HG03575 (cell line): ENCODE data around the gene RBMS2.
A peak's percentile ranks its signal among the peaks of the same experiment; 100 is the strongest.

Experiments used
- ATAC-seq: cut with Tn5 transposase; IDR thresholded peaks from one replicate; pipeline ENCODE4 v1.9.1; 2021; ENCODE audit not compliant: unreplicated experiment, insufficient number of reproducible peaks, low FRiP score; ENCODE audit errors: extremely low read depth

The RBMS2 gene

DNA sequence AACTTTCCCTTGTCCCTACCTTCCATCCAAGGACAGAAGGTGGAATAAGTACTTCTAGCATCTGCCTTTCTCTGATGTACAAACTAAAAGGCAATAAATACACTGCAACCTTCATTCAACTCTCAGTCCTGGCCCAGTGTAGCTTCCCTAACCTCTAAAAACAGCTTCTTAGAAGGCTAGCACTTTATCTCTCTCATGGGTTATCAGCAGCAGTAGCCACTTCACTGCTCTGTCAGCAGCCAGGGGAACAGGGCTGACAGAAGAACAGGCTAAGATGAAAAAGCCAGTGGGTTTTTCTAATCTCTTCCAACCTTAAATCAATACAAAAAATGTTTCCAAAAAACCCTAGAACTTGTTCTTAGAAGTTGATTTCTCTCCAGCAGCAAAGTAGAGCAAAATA is 95.3 kb downstream of the RBMS2 start:
- no peak for ATAC-seq

DNA sequence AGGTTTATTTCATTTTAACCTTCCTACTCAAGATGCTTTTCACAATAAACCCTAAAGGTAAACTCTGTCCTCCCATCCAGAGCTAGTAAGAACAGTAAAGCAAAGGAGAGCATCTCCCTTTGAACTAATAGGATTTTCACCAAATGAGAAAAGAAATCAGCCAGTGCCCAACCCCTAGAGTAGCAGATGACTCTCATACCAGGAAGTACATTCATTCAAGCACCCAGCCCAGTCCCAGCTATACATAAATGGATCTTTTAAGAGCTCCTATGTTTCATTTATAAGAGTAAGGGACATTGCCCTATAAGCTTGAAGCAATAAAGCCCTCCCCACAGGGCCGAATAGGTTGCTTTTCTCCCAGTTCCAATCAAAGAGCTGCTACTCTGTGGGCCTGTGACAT is 100.9 kb downstream of the RBMS2 start:
- no peak for ATAC-seq

DNA sequence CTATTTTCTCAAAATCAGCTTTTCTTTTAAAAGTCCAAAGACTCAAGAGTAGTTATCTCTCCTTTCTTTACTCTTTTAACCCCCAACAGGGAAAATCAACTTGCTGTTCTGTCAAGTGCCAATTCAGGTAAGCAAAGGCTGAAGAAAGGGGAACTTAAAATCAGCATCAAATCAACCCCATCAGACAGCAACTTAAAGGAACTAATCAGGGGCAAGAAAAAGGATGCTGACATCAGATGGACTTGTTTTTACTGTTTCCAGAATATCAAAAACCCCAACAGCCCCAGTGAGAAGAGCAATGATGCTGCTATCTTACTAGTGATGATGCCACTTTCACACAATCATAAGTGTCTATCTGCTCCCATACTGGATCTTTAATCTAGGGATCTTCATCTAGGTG is 105.1 kb downstream of the RBMS2 start:
- no peak for ATAC-seq

DNA sequence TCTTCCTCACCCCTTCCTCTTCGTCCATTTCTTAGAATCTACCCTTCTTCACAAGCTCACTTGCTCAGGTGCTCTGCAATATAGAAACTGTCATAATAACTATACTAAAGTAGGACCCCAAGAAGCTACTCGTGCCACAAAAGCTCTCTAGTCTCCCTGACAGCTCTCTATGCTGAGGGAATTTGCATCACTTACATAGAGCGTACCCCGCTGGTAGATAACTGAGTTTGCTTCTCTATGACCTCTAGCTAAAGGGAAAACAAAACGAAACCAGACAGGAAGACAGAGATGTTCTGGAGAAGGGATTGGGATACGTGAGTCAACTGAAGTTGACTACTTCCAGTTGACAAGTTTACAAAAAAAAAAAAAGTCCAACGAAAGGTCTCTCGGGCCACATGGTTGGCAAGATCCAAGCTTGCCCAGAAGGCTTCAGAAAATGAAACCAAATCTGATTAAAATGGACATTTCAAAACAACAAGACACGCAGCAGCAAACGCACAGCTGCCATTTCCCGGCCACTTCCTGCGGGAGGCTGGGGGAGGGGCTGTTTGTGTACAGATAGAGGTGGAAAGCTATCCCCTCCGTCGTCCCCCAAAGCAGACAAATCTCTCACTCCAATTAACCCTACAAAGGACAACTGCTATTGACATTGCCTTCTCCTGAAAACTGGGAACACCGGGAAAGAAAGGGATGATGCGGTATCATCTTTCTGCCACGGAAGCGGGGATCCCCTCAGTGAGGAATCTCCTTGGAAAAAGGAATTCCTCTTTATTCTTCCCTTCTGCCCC is 107.2 kb downstream of the RBMS2 start:
- ATAC-seq = no peak

DNA sequence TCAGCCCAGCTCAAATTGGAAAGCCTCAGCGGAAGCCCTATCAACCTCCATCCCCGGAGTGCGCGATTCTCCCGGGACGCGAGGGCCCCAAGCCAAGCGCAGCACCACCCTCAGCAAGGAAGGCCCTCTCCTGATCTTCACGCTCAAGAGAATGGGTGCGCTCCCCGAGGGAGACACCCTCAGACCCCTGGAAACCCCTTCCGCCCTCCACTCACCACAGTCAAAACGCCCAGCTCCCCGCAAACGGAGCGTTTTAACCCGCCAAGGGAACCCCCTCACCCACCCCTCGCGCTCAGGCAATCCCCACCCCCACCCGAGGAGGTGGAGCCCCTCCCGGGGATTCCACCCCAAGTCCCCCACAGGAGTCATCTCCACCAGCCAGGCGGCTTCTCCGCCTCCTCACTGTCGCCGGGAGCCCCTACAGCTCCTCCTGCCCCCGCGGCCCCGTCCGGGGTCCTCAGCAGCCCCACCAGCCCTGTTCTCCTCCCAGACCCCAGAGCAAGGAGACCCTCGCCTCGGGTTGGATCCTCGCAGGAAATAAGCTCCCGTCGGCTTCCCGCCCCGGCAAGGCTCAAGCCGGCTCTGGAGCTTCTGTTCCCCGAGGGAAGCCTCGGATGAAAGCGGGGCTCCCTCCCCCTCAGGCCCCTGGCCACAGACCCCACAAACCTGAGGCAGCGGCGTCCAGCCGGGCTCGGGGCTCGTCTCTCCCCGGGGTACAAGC is 108.0 kb downstream of the RBMS2 start:
- no peak for ATAC-seq

DNA sequence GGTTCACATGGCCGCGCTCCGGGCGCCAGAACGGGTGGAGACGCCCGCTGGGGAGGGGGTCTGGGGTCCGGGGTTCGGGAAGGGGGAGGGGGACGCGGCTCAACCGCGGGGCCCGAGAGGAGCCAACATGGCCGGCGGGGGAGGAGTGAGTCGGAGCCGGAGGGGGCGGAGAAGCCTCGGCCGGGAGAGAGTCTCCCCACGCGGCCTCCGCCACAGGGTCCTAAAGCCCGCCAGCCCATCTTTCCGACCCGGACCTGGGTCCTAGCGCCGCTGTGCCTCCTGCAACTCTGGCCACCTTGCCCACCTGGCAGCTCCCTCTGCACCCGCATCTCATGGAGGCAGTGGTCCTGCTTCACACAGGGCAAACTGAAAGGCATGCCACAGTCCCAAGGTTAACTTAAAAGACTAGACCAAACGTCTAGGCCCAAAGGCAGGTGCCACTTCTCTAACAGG is 108.6 kb downstream of the RBMS2 start, which contains the start of gene BAZ2A:
Gene BAZ2A (minus strand): TSS at position 147 of the 453 bp plus-strand sequence. CDS start 12,796 bp downstream, outside the sequence.
- ATAC-seq = no peak

DNA sequence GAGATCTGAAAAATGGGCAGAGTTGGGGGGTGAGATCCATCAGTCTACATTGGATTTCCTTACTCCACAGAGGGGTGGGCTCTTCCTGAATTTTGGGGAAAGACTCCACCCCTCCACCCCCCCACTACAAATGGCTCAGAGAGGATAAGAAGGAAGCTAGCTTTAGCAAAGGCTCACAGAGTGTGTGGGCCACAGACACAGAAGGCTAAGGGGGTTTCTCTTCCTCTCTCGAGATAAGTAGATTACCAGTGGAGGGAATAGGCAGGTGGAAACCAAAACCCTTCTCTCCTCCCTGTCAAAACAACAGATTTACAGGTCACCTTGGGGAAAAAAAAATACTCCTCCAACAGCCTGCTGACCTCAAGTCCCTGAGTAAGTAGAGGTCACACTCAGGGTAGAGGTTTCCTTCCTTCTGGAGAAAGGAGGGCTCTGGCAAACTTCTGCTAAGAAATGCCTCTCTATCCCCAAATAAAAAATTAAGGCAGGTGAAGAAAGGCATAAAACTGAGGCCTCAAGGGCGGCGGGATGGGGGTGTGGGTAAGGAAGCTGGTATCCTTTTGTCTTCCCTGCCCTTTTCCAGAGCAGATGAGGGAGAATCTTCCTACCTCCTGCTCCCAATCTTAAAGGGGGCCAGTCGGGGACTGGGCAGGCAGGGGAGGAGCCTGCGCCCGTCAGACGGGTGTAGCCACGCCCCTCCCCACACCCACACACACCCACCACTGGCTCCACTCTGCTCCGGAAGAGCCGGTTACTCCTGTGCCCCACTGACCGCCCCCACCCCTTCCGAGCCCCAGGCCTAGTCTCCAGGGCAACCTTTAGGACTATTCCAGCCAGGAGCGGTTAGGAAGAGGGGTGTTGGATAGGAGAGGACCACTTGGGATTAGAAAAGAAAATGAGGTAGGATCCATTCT is 110.4 kb downstream of the RBMS2 start:
- no peak for ATAC-seq

DNA sequence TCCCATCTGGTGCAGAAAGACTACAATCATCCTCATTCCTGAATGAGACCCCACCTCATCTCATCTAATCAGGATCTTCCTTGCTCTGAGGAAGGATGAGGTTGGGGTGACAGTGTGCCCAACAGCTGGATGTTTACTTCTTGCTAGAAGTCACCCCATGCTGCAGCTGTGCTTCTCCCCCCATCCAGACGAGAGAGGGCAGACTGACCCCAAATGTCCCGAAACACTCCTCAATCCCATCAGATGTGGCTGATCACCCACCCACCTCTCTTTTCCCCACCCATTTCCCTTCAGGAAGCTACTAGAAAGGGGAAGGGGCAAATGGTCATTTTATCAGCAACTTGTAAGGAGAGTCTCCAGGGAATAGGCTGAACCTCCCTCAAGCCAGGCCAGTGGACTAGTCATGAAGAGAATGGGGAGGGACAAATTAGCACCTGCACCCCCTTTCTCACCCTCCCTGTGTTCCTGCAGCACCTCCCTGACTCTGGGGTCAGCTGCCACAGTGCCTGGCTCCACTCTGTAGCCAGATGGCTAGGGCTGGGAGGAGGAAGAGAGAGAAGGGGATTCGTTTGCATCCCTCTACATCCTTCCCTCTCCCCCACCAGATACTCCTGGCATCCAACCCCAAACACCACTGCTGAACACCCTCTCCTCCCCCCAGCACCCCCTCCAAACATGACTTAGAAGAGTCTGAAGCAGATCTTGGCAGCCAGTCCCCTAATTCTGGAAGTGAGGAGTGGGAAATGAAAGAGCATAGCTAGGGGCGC is 111.3 kb downstream of the RBMS2 start:
- no peak for ATAC-seq

DNA sequence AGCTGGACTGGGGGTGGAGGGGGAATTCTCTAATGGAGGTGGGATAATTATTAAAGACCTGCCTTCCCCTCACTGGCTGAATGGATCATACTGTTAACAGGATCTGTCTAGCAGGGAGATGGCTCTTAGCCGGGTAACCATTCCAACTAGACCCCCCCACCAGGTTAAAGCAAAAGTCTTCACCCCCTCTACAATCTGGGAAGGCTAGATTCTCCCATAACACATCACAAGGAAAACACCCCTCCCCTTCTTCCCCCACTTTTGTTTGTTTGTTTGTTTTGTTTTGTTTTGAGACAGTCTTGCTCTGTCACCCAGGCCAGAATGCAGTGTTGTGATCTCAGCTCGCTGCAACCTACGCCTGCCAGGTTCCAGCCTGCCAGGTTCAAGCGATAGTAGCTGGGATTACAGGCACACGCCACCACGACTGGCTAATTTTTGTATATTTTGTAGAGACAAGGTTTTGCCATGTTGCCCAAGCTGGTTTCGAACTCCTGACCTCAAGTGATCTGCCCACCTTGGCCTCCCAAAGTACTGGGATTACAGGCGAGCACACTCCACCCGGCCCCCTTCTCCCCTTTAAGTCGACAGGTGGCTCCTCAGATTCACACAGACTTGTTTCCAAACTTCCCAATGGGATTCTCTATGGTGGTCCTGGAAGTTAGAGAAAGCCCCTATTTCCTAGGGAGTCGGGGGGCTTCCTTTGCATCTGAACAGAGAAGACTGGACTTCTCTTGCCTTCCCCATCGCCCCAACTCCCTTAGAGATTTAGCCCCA is 112.0 kb downstream of the RBMS2 start:
- no peak for ATAC-seq

DNA sequence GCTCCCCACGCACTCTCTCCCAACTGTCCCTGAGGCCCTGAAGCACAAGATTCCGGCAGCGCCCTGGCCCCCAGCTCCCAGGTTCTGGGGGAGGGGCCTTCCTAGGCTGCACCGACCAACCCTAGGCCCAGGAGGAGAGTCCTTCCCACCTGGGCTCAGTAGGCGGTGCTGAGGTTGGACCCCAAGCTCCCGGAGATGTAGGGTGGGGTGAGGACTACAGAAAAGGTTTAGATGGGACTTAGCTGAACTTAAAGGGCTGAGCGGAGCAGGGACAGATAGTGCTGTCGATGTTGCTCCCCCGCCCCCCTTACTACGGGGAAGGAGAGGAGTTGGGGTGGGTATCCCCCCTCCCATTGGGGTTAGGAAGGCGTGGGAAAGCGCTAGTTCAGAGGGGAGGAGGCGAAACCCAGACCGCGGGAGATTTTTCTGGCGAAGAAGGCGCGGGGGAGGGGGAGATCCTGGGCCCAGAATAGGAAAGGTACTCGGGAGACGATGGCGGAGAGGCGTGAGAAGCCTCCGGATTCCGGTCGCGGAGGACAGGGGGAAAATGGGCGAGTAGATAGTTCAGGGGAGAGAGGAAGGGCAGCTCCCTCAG is 112.7 kb downstream of the RBMS2 start:
- no peak for ATAC-seq

DNA sequence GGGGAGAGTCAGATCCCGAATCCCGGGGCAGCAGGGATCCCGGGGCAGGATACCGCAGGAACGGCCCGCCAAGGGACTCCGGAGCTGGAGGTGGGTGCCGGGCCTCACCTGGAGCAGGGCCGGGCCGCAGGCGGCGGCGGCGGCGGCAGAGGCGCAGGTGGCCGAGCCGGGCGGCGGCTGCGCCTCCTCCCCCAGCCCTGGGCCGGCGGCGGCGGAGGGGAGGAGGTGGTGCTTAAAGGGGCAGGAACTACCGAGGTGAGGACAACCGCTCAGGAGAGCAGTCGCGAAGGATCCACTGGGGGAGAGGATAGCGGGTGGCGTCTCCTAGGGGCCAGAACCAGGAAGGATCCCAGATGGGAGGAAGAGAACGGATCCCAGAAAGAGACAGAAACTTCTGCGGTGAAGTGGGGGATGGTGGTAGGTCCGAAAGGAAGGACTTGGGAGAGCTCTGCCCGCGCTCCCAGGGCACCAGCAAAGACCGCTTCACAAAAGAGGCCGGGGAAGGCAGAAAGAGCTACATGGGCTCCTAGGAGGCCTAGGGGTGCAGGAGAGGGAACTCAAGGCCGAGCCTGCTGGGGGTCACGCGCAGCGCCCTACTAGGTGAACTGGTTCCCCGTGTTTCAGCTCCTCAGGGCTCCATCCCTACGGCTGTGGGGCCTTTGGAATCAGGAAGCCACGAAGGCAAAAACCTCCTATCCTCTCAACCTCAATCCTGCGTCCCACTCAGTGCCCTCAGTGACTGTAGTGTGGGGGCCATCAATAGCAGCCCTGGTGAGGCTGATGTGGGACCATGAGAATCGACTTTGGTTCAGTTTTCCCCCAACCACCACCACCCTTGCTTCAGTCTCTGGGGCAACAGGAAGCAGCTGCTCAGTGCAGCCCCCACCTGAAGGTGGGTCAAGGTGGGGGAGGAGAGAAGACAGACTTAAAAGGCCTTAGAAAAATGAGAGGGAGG is 113.5 kb downstream of the RBMS2 start:
- ATAC-seq = no peak

DNA sequence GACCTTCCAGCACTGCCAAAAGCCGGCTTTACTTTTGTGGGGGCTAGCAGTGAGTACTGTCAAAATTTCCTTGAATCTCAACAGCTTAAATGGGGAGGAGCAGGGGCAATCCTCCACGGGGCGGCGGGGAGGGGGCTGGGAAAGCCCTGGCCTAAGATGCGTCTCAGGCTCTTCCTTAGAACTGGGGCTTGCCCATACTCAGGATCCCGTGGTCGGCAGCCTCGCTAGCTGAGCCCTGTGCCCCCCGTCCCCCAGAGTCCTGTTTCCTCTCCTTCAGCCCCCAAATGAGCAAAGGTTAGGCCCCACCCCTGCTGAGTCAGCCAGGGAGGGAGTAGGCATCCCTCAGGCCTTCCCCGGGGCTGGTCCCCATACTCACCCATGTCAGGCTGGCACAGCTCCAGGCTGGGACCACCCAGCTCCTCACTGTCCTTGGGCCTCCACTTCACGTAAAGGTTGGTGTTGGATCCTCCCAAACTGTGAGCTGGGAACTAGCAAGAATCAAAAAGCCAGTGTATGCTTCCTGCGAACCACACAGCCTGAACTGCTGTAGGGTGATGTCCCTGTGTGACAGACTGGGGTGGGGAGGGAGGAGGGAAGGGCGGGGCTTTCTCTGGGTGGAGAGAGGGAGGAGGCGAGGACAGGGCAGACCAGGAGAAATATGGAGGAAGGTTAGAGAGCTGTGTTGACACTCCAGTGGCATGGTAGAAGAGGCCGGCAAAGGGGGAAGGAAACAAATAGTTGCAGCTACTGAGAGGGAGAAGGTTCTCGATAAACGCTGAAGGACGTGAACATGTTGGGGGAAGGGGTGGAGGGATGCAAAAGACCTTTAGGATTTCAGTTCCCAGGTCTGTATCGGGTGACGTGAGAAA is 114.4 kb downstream of the RBMS2 start:
- ATAC-seq = no peak

DNA sequence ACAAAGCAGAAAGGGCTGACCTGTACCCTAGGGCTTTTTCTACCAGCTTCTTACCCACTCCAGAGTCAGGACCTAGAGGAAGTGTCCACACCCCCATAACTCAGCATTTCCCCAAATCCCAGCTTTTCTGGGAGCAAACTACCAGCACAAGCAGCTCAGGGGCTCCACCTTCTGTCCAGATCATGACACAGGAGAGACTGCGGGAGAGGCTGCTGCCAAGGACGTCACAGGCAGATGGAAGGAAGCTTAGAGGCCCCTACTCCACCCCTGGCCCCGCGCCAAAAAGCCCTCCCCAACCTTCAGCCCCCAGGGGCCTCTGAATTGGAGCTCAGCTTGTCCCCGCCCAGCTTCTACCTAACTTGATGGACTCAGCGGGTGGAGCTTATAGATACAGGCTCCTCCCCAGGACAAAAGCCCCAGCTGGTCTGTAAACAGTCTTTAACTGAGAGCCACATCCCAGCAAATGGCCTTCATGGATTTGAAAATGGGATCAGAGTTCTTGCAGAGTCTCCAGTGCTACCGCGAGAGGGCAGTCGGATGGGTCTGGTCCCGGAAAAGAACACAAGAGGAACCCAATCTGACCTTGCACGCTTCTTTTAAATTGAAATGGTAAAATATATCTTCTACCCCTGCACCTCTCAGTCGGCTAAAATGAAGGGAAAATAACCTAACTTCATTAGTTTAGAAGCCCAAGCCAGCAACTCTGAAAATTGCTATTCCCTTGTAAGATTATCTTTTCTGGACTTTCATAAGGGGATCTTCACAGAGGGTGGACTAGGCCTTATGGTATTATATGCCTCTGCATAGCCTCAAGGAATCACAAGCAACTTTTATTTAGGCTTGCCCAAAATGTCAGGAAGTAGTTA is 115.3 kb downstream of the RBMS2 start:
- ATAC-seq = peak; percentile 32

DNA sequence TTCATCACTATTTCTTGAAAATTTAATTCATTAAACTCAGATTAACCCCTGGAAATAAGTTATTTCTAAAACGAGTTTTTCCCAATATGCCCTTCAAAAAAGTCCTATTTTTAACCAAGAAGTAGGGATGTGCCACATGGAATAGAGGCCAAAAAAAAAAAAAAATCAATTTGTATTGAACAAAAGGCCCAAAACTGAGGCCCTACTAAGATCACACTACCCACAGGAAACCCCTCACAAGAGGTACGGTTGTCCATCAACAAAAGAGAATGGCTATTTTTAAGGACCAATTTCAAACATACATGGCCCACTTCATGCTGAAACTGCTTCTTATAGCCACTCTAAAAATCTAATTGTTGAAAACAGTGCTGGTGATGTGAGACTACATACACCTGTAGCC is 116.0 kb downstream of the RBMS2 start:
- no peak for ATAC-seq

DNA sequence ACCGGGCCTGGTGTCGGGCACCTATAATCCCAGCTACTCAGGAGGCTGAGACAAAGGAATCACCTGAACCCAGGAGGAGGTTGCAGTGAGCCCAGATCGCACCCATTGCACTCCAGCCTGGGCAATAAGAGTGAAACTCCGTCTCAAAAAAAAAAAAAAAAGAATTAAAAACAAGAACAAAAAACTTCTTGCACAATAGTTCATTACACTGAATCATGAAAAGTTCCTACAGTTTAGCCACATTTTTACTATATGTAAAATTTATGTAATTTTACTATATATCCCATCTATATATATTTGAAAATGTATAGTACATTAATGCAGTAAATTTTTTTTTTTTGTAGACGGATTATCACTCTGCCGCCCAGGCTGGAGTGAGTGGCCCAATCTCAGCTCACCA is 119.6 kb downstream of the RBMS2 start:
- ATAC-seq = no peak
